GM13976 (cell line): ENCODE measurements around the gene POFUT2.

Experiments used
- DNase-seq: peaks from one replicate; pipeline ENCODE4 v3.0.0; 2012; ENCODE audit warnings: low spot score
- CTCF ChIP-seq: IDR thresholded peaks from 2 replicates; pipeline ENCODE4 v1.5.1; 2012; ENCODE audit warnings: borderline replicate concordance, mild to moderate bottlenecking; ENCODE audit not compliant: insufficient read depth; ENCODE audit errors: extremely low read depth, missing control alignments, control extremely low read depth
- in situ Hi-C: fragments of 300-500 bp; cut with MboI; formaldehyde crosslinking; loops from one replicate; pipeline ENCODE4 v1.12.0; 2022; ENCODE audit warnings: low sequenced_read_pairs, mixed read lengths, inconsistent platforms; ENCODE audit not compliant: unreplicated experiment

The POFUT2 gene

GRCh38 chr21:45217010-45217409, 70.7 kb downstream of the POFUT2 start:
- in situ Hi-C loops = no loop called here
- no peak for TF ChIP-seq CTCF
- no peak for DNase-seq

- in situ Hi-C loops = no loop called here
- no peak for DNase-seq
Observed at GRCh38 chr21:45215213-45215612, 72.5 kb downstream of the POFUT2 start.

More at GRCh38 chr21:45215213-45215612, 72.5 kb downstream of the POFUT2 start:
- TF ChIP-seq CTCF = no peak
